Limb (tissue), 2 donors: ENCODE data around the gene SLC38A1.
A peak's percentile ranks its signal among the peaks of the same experiment; 100 is the strongest.

Source experiments
- DNase-seq, 2 donors: peaks; one replicate each; pipeline ENCODE4 v3.0.0-alpha.2; 2016; ENCODE audit errors: extremely low spot score in 2 of 2

SLC38A1 gene

DNA sequence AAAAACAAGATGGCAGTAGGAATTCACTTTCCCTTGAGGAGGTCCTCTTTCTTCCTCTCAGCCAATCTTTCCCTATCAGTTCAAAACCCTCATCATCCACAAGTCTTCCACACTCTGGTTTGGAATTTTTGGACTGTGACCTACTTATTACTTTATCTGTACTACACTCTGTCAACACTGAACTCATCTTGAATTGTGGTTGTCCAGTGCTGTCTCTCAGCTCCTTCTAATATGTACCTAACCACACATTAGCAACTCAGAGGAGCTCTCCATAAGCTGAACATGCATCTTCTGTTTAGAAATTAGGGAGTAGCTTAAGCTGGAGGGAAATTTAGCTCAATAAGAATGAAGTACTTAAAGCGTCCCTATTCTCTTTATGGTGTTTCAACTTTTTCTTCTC, 34.8 kb downstream of the SLC38A1 start:
- no peak for DNase-seq

DNA sequence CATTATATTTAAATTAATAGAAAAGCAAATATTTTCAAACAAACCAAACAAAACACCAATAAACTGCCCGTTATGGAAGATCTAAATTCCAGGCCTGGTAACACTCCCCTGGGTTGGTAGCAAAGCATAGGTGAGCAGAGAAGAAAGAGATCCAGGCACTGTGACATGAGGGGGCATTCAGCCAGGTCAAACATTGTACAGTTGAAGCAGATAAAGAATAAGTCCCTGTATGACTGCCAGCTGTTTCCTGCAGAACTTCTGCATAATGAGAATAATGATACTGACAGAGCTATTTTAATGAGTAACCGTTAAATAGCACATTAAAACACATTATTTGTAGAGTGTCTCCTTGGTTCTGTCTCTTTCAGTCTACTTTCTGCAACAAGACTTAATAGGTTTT, 35.4 kb downstream of the SLC38A1 start:
- DNase-seq = no peak

DNA sequence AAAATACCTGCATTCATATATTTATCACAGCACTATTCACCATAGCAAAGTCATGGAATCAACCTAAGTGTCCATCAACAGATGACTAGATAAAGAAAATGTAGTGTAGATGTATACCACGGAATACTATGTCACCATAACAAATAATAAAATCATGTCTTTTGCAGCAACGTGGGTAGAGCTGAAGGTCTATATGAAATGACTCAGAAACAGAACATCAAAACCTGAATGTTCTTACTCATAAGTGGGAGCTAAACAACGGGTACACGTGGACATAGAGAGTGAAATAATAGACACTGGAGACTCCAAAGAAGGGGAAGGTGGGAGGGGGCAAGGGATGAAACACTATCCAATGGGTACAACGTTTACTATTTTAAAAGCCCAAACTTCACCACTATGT, 37.9 kb downstream of the SLC38A1 start:
- DNase-seq = no peak

DNA sequence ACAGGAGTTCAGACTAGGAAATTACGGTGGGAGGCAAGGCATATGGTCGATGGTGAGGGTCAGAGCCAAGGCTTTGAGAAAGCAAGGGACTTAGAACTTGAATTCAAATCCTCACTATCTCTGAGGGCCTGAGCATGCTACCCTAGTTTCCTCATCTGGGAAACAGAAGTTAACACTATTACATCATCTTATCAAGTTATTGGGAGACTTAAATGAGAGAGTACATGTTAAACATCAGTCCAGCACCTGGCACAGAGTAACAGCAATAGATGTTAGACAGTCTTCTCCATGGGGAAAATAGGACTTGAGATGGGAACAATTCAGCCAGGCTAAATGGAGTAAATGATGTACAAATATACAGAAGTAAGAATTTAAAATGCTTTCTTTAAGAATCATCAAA, 38.5 kb downstream of the SLC38A1 start:
- DNase-seq = no peak

DNA sequence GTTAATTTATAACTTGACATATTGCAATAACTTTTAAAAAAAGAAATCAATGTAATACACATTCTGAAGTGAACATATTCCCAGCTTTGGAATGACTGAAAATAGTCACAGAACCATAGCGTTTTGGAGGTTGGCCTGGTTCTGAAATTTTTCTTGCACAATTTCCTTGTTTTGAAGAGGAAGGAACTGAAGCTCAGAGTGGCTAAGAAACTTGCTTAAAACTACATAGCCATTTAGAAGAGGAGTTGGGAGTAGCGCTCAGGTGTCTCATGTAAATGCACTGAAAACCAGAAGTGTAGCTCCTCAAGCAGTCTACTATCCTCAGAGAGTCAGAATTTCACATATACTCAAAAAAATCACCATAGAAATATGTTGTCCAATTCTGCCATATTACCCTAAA, 41.2 kb downstream of the SLC38A1 start:
- DNase-seq = no peak

DNA sequence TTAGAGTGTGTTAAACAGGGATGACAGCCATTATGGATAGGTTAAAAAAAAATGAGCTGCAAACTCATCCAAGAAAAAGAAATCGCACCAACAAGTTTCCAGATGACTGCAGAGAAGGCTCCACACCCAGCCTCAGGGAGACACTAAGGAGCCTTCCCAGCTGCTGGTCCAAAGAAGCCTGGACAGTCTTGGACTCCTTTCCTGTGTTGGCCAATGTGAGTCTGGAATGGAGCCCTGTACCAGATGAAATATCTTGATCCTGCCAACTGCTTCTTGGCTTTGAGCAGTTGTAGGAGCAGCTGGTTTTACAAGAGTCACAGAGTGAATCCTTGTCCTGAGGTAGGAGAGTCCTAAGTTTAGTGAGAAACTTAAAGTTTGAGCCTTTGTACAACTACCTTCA, 44.5 kb downstream of the SLC38A1 start:
- peak in 1 of 2 donors; percentile 70 for DNase-seq

DNA sequence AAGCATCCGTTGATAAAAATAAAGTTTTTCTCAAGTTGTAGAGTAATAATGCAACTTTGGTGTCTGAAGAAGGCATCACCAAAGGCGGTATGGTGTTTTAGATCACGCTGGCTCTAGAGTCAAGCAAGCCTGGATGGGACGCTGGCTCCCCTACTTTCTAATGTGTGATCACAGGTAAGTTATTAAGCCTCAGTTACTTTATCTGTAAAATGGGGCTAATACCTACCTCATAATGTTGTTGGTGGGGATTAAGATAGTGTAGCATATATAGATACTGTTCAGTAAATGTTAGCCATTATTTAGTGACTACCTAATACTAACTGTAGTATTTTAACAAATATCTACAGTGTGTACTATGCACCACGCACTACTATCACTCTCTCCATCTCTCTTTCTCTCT, 45.8 kb downstream of the SLC38A1 start:
- no peak for DNase-seq

DNA sequence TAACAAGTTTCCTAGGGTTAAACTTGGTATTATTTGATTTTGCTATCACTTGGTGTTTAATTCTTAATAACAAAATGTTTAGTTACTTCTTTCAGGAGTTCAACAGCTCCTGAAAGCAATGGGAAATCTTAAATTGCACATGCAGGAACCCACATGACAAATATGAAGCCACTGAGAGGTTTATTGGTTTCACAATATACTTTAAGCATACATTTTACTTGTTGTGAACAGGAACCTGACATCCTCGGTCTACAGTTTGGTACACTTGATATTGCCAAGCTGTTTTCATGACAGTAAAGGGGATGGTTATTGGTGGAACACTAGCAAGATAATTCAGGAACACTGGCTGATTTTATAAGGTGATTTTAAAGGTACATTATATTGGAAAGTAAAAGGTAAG, 46.2 kb downstream of the SLC38A1 start:
- no peak for DNase-seq

DNA sequence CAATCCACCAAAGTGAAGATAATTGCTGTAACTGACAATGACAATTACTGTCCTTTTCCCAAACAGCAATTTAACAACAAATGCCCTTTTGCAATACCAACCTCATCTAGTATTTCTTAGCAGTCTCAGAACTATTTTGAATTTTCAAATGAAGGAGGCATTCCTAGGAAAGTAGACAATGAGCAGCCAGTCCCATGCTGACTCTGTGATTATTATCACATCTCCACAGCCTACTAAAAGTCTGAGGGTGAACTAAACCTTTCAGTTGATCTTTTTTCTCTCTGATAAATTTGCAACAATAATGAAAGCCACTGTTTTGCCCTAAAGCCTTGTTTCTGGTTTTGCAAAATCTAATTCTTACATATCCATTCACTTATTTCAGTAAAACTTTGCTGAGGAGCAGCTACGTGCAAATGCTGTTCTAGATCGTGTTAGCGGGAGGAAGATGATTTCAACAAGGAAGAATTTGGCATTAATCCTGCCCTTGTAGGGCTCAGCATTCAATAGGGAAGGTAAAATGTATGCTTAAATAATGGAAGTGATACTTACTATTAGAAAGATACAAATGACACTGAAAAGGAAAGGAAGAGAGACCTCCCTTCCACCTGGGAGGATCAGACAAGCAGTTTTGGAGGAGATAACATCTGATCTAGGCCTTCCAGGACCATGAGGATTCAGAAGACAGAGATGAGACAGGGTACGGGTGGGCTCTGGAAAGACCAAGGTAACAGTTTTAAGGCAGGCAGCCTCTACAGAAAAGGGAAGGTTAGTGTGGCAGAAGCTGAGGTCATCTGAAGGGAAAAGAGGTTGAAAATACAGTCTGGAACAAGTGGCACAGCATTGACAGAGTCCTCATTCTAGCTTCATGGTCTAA, 47.4 kb downstream of the SLC38A1 start:
- DNase-seq = no peak

DNA sequence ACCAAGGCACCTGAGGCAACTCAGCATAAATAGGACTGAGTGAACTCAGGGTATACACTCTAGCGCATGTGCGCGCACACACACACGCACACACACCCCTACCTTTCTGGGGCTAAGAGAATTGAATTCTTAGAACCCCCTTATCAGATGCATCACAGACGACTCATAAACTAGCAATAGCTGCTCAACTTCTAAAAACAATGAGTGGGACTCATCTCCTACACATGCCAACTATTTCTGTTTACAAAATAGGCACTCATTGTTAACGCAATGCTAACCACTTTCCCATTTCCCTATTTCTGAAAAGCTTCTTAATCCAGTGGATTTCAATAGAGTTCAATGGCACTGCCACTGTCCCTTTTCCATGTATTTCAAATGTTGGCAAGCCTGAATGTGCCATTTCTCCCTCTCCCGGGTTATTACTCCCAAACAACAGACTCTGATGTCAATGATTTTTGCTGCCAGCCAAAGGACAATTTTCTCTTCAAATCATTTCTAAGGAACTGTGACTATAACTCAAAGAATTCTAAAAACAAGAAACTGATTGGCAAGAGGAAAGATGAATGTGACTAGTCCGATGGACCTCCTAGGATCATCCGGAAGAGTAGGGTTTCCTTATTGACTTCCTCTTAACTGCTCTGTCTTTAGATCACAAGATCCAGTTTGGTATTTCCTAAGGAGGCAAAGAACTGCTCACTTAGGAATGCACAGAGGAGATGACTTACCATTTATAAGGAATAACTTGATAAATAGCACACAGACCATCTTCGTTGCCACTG, 48.8 kb downstream of the SLC38A1 start:
- DNase-seq = no peak

DNA sequence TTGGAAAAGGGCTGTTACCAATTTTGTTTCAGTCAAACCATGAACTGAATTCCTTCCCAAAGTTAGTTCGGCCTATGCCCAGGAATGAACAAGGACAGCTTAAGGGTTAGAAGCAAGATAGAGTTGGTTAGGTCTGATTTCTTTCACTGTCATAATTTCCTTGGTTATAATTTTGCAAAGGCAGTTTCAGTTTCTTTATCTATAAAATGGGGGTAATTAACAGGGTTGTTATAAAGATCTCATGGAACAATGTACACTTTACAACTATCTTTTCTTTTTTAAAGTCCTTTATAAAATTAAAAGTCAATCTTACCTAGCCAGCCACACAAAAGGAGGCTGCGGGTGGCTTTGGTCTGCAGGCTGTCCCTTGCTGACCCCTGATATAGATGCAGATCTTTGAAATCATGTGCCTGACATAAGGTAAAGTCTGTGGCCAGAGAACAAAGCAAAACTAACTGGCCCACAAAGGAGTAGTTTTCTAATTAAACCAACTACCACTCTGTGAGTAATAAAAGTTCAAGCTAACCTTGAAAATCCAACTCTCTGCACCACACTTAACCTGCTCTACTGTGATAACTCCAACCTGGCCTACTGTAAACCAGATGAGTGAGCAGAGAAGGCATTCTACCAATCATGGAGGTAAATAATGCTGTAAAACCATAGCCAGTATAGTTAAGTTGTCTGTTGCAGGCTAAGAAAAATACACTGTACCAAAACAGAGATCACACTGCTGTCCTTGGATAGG, 49.5 kb downstream of the SLC38A1 start:
- no peak for DNase-seq

DNA sequence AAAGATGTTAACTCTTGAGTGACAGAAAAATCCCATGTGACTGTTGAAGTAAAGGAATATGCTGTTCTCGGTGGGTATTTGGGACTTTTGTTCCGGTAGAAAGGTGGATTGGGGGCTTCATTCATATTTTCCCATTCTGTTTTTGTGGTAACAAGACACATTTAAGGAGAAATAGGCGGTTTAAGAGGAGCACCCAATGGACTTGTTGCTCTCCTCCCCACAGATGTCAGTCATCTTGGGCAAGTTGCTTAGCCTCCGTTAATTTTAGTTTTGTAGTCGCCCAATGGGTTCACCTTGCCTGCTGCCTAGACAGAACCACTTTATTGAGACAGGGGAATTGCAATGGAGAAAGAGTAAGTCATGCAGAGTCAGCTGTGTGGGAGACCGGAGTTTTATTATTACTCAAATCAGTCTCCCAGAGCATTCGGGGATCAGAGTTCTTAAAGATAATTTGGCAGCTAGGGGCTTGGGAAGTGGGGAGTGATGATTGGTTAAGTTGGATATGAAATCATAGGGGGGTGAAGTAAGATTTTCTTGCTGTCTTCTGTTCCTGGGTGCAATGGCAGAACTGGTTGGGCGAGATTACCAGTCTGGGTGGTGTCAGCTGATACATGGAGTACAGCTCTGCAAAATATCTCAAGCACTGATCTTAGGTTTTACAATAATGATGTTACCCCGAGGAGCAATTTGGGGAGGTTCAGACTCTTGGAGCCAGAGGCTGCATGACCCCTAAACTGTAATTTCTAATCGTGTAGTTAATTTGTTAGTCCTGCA, 50.3 kb downstream of the SLC38A1 start:
- DNase-seq = no peak

DNA sequence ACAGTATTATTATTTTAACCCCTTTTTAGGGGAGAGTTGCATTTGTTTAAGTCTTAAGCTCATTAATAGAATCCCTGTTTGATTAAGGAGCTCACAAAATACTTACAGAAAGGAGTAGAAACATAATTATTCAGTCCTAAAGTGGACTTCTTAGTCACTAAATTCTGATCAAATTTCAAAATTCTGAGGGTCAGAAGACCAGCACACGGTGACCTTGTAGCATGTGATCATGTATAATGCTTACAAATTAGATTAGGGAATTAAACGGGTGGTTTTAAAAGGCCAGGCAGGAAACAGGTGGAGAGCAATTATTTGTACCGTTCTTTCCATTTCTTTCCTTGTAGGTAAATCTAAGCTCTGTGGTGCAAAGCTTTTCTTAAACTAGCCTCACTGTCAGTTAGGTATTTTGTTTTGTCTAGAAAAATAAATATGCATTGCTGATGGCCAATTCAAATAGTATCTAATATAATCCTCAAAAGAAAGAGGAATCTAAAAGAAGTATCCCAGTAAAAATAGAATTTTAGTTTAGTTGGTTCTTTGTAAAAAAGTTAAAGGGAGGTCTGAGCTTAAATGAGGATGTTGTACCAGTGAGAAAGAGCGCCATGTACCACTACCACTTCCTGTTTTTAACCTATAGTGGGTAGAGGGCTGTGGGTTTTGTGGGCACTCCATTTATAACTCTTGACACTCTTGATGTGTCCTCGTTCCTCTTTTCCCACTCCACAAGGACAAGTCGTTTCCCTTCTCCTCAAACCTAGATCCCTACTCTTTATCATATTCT, 51.1 kb downstream of the SLC38A1 start:
- DNase-seq = no peak

DNA sequence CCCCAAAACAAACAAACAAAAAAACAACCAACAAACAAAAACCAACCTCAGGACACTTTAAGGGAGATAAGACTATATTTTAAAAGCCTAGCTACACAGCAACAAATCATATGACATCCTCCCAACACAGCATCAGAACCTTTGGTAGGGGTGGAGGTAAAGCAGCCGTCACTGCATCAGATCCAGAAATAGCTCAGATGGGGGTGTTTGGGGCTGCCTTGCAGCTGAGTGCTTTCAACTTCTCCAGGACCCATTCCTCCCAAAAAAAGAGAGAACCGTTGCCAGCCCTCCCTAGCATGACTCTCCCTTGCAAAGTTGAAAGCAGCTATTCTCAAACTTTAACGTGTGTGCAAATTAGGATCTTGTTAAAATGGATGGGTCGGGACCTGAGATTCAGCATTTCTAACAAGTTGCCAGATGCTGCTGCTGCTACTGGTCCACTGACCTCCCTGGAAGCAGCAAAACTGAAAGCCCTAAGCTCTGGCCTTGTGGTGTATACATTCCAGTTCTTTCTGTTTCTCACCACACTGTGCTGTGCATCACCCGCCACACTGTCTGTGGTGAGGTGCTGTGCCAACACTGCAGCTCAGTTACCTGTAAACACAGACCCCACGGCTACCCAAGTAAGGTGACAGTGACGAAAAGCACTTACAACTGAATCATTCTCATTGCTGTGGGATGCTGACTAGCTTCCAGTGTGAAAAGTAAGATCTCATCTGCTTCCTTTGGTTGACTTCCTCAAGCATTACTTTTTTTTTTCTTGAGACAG, 54.0 kb downstream of the SLC38A1 start:
- DNase-seq = no peak

DNA sequence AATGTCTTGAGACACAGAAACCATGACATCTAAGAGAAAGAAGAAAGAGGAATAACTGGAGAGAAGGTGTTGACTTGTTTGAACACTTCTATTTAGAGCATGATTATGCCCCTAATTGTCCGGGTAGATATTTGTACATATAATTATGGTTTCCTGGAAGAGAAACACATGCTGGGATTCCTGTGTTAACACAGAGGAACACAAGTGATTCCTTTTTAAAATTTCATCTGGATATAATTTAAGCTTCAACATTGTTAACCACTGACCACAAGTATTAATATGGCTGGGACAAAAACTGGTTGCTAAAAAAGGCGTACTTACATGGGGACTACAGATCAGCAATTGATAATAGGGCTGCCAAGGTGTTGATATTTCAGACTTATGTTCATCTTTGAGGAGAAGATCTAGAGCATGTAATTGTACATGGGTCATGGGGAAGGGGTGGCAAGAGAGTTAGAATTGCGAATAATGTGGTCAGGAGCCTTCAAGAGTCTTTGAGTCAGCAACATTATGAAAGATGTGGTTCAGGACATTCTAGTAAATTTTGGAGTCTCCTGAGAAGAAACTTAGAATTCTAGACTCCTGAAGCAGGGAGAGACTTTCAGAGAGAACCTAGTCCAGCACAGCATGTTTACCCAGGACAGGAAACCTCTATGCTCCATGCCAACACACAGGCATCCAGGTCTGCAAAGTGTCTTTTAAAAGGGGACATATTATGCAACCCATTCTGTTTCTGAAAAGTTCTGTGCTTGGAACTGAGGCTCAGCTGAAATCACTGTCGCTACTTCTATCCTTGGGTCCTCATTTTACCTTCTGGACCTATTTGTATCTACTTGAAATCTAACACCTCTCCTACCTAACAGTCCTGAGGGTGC, 56.5 kb downstream of the SLC38A1 start:
- DNase-seq = no peak

DNA sequence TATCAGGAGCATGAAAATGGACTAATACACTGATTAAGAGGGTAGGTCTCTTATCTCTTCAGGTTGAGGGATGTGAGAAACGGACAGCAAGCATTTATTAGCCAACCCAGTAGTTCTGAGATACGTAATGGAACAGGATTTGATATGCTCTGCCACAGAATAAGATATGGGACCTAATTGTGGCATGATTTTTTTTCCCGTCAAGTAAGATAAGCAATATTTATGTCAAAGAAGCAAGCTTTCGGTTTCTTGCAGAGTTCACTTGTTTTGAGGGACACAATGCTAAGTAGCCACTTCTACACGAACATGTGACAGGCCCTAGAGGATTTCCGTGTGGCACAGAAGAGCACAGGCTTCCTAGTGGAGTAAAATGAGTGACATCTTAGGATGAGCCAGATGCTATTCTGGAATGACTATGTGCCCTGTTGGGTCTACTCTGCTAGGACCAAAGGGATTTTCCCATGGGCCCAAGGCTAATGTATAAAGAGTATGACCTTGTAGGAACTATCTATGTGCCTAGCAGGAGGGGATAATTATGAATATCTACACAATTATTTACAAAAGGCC, 57.9 kb downstream of the SLC38A1 start:
- no peak for DNase-seq

DNA sequence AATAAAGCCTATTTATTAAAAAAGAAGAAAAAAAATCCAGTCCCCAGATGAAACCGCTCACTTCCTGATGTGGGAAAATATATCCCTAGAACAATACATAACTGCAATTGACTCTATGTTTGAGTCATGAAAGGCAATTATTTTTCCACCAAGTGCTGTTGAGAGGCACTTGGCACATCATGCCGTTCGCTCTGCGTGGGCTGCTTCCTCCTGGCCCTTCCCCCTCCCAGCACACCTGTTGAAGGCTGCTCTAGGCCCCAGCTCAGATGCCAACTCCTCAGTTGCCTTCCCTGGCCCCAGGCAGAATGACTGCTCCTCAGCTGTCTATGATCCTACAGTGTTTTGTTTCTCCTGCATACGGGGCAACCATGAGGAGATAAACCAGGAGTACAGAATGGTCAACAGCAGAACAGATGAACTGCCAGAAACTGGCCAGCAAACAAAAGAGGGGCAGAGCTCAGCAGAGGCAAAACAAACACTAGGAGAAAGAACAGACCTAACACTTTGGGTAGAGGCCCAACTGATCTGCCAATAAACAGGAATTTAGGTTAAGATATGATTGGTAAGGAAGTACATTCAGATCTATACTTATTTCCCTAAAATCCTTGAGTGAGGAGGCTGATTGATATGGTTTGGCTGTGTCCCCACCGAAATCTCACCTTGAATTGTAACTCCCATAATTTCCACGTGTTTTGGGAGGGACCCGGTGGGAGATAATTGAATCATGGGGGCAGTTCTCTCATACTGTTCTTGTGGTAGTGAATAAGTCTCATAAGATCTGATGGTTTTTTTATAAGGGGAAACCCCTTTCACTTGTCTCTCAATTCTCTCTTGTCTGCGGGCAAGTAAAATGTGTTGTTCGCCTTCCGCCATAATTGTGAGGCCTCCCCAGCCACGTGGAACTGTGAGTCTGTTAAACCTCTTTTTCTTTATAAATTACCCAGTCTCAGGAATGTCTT, 58.6 kb downstream of the SLC38A1 start:
- peak; percentile 34 to 43 for DNase-seq
